SK-MEL-5 (cell line): Measurements from ENCODE around the gene IL16. TPM values are rescaled to one million over a fixed set of nuclear protein-coding genes. Genes with fewer than 3 reads are reported as not detected.
A peak's percentile ranks its signal among the peaks of the same experiment; 100 is the strongest.

ENCODE experiments used
- DNase-seq: peaks from one replicate; pipeline ENCODE4 v3.0.0-alpha.2; 2016; ENCODE audit warnings: low read depth, low spot score
- in situ Hi-C: cut with HindIII; loops from 2 replicates; pipeline ENCODE4 v1.10.0; 2016; ENCODE audit warnings: low sequenced_read_pairs, high pct_unique_total_duplicates, low pct_unique_long_range_greater_than_20kb
- total RNA-seq: library from RNA; depleted of rRNA; stranded (reverse); fragments of >200 nt; shearing (Covaris generic); gene quantifications from 2 replicates; pipeline ENCODE4 v1.2.3, GENCODE V29; 2014

The IL16 gene
- total RNA-seq, 1 experiment from 2014 or later, result 6.4 TPM

GRCh38 chr15:81263477-81263876 is 66.8 kb downstream of the IL16 start:
- in situ Hi-C loops, result loop anchor here (10.0 kb wide), 1 partner anchor 89 kb away; no protein-coding TSS in a partner anchor
- no peak for DNase-seq

DNA sequence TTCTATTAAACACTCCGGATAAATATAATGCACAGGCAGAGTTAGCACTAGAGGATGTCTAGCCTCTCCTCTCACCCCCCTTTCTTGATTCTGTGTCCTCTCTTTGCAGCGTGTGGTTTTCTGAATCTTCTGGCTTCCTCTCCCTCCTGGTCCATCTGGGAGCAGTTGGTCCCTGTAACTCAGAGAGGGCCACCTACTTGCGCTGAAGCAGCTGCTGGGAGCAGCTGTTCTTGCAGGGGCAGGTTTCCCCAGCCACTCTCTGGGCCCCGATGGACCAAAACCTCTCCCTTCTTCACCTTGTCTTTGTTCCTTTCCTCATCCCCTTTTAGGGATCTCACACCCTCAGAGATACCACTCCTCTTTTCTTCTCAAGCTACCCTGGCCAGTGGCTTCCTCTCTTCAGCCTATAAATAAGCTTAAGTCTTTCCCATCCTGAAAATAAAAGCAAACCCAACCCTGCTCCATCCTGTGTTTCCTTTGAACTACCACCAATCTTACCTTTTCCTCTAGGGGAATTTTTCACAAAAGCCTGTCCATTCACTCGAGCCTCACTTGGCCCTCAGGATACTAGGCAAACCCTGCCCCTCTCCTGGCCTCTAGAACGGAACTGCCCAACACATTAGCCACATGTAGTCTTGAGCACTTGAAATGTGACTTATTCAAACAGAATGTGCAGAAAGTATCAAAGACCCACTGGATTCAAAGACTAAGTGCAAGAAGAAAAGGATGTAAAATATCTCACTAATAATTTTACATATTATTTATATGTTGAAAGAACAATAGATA is 67.6 kb downstream of the IL16 start:
- in situ Hi-C loops, result loop anchor here (10.0 kb wide), 1 partner anchor 89 kb away; no protein-coding TSS in a partner anchor
- no peak for DNase-seq

GRCh38 chr15:81265256-81265943 is 68.7 kb downstream of the IL16 start:
- in situ Hi-C loops, result loop anchor here (10.0 kb wide), 1 partner anchor 91 kb away; no protein-coding TSS in a partner anchor
- peak; percentile 4 for DNase-seq

GRCh38 chr15:81265944-81266775 is 69.5 kb downstream of the IL16 start:
- in situ Hi-C loops, result loop anchor here (10.0 kb wide), 1 partner anchor 91 kb away; no protein-coding TSS in a partner anchor
- peak; percentile 88 for DNase-seq

DNA sequence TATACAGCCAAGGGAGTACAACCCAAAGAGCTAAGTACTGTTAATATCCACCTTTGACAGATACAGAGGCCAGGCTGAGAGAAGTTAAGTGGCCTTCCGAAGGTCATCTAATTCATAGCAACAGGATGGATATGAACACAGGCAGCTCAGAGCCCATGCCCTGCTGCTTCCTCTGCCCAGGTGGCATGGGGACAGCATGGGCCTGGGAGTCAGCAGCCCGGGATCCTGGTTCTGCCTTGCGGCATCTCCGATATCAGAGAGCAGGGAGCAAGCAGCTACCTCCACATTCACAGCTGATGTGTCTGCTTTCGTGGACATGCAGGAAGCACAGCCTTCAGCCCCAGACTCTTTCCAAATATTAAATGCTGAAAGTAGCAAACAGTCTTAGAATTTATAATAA is 71.7 kb downstream of the IL16 start:
- no peak for DNase-seq
- in situ Hi-C loops, result loop anchor here (10.0 kb wide), 1 partner anchor 94 kb away; no protein-coding TSS in a partner anchor

DNA sequence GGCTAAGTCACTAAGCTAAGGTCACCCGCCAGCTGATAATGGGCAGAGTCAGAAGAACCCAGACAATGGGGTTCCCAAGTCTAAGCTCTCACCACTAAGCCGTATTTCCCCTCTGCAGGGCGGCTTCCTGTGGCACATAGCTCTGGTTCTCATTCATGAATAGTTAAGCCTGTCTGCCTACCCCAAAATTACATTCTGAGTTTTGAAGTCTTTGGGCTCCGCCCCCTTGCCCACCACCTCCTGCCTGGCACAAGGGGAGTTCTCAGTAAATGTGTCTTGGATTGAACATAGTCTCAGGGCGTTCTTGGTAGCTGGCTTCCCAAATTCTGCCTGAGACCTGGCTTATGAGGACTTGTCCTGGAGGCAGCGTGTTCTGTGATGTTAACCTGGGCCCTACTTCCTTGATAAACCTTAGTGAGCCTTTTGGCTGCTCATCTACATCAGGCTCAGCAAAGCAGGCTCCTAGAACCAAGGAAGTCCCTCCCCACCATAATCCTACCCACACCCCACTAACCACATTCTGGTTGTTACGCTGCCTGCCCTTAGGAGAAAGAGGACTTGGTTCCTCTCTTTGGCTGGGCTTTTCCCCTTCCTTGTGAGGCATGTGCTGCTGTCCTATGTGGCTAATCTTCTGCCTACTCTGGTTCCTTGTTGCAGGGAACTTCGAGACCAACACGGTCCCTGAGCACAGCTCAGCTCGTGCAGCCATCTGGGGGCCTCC is 72.4 kb downstream of the IL16 start:
- in situ Hi-C loops, result loop anchor here (10.0 kb wide), 1 partner anchor 94 kb away; no protein-coding TSS in a partner anchor
- no peak for DNase-seq

DNA sequence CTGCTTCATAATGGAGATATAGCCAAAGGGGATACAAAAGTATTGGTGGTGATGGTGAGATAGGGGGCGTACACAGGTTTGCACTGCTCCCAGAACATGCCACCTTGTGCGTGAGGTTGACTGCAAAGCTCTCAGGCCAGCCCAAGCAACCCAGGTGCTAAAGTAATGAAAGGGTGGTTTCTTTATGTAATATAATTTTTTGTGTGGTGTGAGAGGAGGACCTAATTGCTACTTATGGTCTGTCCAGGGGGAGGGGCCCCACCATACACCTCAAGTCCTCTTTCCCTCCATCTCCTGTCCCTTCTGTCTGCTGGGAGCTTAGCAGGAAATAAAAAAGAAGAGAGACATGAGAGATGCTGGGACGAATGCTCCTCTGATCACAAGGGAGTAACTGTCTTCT is 73.5 kb downstream of the IL16 start:
- no peak for DNase-seq
- in situ Hi-C loops, result no loop called here

DNA sequence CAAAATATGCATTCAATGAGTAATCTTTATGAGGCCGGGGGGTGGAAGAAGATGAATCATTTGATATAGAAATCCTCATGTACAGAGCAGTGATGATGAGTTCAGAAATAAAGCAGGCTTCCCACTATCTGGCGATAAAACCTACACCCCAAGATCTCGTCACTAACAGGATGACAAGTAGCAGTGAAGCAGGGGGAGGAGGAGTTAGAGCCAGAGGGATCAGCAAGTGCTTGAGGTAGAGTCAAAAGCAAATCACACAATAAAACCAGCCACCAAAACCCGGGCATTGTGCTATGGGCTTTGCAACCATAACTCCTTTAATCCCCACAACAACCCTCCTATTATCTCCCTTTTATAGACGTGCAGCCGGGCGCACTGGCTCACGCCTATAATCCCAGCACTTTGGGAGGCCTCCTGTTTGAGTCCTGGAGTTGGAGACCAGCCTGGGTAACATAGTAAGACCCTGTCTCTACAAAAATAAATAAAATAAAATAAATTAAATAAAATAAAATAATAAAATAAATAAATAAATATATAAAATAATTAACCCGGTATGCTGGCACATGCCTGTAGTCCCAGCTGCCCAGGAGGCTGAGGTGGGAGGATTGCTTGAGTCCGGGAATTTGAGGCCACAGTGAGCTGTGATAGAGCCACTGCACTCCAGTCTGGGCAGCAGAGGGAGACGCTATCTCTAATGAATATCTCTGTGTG is 74.3 kb downstream of the IL16 start:
- no peak for DNase-seq
- in situ Hi-C loops, result no loop called here

DNA sequence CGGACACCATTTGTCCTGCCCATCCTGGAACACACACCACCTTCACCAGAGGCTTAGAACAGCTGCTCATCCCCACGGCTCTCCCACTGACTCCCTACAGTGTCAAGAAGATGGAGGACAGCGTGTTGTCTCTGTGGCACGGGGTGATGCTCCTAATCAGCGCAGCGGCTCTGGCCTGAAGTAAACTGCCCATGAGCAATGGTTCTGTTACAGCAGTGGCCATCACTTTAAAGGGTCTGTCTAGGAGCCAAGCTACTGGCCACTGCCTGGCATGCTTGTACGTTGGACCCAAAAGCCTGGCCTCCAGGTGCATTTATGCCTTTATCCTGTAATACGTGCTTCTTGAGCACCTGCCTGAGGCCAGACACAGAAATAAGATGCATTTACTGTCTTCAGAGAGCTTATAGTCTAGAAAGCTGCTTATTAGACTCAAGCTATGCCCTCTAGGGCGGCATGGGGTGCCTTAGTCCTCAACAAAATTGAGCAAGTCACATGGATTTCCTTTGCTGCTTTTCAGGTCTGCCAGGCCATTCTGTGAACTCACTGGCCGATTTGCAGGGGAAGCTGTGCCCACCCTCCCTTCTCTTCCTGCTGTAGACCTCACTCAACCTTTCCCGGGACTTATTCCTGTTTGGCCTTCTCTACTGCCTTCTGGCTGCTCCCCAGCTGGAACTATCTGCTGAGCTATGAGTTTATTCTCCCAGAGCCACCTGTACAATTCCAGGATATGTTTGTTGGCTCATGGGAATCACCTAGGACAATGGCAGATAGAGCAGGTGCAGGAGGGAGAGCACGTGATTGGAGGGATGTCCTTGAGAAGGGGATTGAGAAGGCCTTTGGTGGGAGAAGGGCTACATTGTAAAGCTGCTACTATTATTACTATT is 75.3 kb downstream of the IL16 start:
- in situ Hi-C loops, result no loop called here
- DNase-seq, result no peak

DNA sequence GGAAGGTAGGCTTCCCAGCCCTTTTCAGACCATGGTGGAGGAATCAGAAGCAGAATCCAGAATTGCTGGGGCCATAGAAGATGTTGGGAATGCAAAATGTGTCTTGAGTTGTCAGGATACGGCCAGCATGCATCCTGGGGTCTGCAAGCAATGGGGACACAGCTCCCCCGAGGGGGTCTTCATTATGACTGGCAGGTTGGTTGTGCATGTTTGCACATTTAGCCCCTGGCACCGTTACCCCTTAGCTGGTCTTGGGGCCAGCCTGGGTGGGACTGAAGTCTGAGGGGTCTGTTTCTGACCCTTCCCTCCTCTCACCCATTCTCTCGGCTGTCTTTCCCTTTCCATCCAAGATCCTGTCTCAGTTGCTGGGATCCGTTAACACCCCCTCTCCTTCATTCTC is 76.5 kb downstream of the IL16 start:
- in situ Hi-C loops, result no loop called here
- DNase-seq, result no peak

GRCh38 chr15:81273855-81274254 is 77.2 kb downstream of the IL16 start:
- in situ Hi-C loops, result no loop called here
- no peak for DNase-seq

DNA sequence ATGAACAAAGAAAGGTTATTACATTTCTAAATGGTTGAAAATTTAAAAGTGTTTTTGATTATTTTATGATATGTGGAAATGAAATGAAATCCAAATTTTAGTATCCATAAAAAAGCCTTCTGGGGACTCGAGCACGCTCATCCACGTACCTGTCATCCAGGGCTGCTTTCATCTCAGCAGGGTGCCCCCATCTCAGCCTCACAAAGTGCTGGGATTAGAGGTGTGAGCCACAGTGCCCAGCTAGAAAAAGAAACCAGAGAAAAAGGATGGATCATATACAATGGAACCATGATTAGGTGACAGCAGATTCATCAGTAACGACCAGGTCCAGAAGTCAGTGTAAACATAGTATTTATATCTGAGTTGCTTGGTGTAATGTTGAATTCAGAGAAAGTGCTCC is 77.6 kb downstream of the IL16 start:
- no peak for DNase-seq
- in situ Hi-C loops, result no loop called here

- in situ Hi-C loops, result no loop called here
- peak; percentile 85 for DNase-seq
Observed at GRCh38 chr15:81274931-81275707, 78.4 kb downstream of the IL16 start.

- in situ Hi-C loops, result no loop called here
- no peak for DNase-seq
Observed at GRCh38 chr15:81275711-81276392, 79.2 kb downstream of the IL16 start.

DNA sequence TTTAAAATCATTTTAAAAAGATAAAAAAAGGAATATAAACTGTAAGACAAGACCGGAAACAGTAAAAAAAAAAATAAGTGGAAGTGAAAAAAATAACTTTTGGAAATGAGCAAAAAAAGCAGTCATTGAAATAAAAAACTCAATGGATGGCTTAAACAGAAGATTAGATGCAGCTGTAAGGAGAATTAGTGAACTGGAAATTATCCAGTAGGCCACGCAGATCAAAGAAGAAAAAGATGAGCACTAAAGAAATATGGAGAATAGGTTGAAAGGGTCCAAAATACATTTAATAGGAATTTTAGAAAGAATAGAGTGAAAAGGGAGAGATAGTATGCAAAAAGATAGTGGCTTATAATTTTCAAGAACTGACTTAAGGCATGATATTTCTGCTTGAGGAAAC is 80.3 kb downstream of the IL16 start:
- in situ Hi-C loops, result no loop called here
- DNase-seq, result no peak
